HG03135 (cell line): ENCODE data around the gene PDLIM7.
A peak's percentile ranks its signal among the peaks of the same experiment; 100 is the strongest.

Experiments used
- ATAC-seq: cut with Tn5 transposase; IDR thresholded peaks from one replicate; pipeline ENCODE4 v1.9.1; 2021; ENCODE audit warnings: mild to moderate bottlenecking, moderate library complexity; ENCODE audit not compliant: unreplicated experiment

PDLIM7 gene

DNA sequence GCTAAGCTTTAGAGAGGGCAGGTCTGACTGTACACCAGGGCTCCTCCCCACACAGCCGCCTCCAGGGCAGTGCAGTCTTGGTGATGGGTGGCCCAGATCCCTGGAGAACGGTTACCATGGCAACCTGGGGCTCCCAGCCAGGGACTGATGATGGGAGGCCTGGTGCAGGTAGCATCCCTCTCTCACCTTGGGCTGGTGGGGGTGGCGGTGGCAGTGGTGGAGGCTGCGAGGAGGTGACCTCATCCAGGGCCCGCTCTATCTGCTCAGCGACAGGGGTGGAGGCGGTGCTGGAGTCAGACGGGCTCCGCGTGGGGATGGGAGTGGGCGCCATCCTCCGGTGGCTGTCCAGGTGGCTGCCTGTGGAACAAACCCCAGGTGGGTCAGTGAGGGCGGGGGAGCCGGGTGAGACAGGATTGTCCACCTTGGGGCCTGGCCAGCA, 38.5 kb downstream of the PDLIM7 start:
- ATAC-seq = no peak

DNA sequence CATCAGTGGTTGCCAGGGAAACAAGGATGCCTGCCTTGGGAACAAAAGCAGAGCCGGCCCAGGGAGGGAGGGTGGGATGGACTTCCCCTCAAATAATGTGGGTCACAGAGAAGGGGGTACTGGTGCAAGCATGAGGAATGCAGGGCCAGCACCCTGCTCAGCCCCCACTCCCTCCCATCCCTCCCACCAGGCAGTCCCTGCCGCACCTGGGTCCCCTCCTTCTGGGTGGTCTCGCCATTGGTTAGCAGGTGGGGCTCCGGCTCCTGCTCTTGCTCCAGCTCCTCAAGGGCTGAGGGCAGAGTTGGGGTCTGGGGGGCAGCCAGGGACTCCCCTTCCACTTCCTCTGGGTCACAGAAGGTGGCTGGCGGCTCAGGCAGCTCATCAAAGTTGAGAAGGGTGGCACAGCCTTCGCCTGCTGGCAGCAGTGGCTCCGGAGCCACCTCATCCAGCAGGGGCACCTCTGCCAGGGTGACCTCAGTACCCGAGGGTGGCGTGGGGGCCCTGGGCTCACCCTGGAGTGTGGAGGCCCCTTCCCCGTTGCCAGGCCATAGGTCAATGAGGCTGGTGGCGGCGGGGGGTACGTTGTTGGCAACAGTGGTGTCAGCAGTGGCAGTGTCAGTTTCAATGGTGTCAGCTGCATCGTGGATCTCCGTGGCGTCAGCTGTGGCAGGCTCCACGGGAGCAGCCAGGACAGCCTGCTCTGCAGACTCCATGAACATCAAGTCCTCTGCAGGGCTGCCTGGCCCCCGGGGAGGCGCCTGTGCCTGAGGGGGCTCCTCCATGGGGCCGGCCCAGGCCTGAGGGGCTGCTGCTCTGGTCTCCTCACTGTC, 39.3 kb downstream of the PDLIM7 start:
- ATAC-seq = no peak

DNA sequence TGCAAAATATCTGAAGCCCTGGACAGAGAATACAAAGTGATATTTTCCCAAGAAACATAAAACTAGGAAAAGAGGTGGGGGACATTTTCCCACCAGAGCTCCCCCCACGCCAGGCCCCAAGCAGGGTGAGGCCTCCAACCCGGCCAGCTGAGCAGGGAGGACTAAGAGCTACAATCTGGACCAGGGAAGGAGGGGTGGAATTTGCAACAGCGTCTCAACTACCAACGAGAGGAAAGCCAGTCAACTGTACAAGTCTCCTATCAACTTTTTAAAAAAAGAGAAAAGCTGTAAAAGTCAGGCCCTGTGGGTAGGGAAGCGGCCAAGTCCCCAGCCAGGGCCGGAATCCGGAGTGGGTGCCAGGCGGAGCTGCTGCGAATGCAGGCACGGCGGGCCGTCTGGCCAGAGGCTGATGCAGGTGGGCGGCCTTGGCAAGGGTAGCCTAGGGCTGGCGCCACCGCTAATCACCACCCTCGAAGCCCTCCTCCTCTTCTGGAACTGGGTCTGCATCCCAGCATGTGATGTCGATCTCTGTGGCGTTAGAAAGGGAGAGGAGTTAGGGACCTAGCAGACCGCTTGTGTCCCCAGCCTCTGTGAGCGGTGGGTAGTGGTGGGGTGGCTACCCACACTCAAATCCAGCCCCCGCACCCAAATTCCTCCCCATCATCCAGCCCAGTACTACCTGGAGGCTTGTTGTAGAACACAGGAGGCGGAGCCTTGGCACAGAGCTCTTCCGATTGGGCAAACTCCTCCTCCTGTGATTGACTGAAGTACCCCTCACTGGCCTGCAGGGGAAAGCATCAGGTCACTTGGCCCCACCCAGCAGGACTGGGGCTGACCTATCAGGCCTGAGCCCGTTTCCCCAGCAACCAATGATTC, 40.2 kb downstream of the PDLIM7 start:
- ATAC-seq = peak; percentile 47

DNA sequence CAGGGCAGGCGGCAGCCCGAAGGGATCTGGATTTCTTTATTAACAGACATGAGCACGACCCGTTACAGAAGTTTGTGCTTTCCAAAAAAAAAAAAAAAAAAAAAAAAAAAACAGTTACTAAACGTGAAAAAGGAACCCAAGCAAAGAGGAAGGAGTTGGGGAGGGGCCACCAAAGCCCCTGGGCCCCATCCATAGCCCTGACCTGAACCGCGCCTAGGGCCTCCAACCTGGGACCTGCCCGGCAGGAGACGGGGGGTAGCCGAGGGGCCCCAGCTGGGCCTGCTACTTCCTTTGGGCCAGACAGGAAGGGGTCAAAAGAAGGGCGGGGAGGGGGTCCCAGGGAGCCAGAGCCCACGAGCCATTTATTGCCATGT, 40.8 kb downstream of the PDLIM7 start:
- no peak for ATAC-seq

DNA sequence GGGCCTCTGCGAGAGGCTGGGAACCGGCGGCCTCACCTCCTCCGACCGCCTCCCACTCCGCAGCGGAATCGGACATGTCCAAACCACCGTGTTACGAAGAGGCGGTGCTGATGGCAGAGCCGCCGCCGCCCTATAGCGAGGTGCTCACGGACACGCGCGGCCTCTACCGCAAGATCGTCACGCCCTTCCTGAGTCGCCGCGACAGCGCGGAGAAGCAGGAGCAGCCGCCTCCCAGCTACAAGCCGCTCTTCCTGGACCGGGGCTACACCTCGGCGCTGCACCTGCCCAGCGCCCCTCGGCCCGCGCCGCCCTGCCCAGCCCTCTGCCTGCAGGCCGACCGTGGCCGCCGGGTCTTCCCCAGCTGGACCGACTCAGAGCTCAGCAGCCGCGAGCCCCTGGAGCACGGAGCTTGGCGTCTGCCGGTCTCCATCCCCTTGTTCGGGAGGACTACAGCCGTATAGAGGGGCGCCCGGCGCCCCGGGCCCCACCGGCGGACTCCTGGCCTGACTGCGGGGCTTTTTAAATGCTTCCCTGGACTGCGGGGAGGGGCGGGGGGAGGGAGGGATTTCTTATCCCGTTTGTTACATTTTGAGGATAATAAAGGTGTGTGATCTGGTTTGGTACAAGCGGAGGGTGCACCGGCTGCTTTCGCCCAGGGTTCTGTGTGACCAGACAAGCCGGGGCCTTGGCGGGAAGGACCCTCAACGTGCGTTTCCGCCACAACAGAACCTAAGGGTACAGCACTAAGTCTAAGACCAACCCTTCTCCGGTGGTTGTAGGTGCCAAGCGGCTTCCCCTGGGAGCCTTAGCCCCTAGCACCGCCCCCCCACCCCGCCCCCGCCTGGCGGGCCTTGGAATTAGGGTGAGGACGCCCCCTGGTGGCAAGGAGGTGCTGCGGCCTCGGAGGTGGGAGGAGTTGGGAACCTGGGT, 41.5 kb downstream of the PDLIM7 start:
- ATAC-seq = peak; percentile 21

DNA sequence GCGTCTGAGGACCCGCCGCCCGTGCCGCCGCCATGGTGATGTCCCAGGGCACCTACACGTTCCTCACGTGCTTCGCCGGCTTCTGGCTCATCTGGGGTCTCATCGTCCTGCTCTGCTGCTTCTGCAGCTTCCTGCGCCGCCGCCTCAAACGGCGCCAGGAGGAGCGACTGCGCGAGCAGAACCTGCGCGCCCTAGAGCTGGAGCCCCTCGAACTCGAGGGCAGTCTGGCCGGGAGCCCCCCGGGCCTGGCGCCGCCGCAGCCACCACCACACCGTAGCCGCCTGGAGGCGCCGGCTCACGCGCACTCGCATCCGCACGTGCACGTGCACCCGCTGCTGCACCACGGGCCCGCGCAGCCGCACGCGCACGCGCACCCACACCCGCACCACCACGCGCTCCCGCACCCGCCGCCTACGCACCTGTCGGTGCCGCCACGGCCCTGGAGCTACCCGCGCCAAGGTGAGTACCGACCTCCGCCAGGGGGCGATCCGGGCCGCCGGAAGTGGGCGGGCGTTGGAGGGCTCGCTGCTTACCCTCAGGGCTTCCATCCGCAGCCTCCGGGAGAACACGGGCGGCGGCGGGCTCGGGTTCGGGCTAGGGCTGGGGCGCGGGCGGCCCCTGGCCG, 42.3 kb downstream of the PDLIM7 start:
- ATAC-seq = peak; percentile 48

DNA sequence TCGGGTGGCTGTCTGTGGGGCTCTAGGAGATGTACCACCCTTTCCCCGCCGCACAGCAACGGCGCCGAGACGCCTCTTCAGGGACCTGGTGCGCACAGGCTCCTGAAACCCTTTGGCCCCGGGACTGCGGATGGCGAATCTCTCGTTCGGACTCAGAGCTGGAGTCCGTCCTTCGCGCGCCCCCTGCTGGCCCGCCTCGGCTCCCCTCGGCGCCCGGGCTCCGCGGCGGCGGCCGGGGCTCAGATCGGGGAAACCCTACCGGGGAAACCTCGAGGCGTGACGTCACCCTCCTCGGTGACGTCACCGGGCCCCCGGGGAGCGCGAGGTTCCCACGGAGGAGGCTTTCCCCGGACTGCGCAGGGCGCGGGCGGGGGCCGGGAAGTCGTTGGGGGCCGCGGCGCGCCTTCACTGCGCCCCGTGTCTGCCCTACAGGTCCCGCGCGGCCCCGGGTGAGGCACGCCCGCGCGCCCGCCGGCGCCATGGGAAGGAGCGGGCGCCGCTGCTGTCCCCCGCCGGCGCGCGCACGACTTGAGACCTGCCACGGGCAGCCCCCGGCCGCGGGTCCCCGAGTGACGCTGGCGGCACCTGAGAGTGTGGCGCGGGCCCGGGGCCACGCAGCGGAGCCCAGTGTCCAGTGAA, 42.9 kb downstream of the PDLIM7 start:
- ATAC-seq = peak; percentile 45

DNA sequence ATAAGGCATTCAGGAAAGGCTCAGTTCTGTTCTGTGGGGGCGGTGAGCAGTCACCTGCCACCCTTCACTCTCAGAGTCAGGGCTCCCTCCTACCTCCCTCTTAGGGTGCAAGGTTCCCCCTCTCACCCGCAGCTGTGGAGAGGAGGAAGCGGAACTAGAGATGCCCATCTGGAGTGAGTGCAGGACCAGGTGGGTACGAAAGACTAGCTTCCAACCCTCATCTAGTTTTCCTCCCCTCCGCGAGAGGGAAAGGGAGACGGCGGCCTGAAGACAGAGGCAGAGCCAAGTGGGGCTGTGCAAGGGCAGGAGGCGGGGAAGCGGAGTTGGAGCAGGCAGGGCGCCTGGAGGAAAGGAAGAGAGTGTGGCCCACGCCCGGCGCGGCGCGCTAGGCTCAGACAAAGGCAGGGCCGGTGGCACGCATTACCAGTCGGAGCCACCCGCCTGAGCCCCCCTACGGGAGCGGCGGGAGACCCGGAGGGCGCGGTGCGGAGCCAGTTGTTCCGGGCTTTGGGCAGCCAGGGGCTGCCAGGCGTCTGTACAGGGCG, 43.5 kb downstream of the PDLIM7 start:
- peak; percentile 3 for ATAC-seq

DNA sequence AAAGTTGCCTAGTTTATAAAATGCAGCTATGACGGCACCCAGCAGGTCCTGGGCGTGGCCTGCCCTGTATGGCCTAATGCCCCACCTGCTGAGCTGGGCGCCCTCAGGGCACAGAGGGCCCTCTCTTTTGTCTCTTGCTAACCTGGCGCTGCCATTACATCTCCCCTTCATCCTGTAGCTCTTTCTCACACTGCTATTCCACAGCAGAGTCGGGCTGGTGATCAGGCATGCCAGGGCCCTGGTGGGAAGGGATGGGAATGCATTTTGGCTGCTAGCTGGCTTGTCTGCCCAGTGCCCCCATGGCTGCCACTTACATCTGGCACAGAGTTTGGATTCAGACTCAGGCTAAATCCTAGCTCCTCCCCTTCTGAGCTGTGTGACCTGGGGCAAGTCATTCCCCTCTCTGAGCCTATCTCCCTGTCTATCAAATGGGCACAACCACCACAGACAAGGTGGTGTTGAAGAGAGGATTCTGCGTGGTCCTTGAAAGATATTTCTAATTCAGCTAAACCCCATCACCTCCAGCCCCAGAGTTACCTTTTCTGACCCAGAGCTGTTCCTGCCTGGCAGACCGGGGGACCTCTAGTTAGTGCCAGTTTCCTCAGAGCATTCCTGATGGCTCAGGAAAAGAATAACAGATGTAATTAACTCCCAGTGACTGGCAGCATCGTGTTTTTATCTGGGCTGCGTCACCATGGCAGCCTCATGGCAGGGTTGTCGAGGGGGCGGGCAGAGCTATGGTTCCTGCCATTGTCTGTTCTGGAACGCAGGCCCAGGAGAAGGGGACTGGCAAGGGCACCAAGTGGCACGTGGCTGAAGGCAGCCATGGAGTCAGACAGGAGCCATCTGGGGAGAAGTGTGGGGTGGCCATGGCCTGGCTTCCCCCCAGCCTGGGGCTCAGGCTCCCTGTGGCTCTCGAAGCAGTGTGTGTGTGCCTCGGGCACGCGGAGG, 44.4 kb downstream of the PDLIM7 start:
- ATAC-seq = no peak

DNA sequence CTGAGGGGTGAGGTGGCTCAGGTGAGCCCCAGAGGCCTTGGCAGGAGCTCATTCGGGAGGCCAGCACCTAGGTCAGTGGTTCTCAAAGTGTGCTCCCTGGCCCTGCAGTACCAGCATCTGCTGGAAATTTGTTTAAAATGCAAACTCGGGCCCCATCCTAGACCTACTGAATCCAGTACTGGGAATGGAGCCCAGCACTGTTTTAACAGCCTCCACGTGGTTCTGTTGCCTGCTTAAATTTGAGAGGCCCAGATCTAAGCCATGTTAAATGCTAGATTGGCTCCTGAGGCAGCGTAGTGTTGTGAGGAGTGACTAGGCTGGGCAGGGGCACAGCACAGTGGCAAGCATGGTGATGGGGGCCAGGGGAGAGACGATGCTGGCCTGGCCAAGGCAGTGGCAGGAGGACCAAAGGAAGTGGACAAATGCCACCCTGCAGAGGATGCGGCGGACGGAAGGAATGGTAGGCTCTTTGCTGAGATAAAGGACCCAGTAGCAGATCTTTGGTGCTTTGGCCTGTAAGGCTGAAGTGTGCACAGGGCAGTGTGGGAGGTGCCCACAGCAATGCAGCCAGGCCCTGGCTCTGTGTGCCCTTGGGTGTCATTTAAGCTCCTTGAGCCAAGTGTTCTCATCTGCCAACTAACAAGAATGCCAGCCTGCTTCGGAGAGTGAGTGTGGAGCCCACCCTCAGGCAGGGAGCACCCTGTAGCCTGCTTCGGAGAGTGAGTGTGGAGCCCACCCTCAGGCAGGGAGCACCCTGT, 46.6 kb downstream of the PDLIM7 start:
- no peak for ATAC-seq

DNA sequence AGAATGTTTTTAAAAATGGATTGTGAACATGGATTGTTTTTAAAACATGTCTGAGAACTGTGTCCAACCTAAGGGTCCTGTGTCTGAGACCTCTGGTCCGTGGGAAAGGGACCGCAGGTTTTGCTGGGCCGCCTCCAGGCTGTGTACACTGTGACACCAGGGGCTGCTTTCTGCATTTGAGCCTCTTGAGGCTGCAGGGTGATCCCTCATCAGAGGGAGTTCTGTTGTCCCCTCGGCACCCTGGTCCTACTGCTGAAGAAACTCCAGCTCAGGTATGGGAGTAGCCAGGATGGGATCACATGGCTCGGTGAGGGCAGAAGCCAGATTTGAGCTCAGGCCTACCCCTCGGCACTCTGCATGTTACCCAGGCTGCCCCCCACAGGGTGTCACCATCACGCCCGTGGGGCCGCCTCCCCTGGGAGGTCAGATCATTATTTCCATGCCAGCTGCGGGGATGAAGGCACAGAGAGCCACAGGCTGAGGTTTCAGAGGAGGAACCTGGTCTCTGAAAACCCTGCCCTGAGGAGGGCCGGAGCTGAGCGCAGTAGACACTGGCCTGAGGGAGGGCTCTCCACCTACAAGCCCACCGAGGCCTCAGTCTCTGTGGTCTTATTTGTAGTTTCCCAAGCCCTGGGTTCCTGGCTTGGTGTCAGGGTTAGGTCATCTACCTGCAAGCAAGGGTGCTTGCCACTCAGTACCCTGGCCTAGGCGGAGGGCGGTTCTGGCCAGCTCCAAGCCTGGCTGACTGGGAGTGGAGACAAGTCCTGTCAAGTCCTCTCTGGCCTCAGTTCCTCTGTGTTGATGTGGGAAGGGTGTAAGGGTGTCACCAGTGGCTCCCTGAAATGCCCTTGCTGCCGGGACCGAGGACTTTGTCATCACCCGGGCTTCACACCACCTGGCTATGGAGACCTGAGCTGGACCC, 48.0 kb downstream of the PDLIM7 start:
- ATAC-seq = no peak

DNA sequence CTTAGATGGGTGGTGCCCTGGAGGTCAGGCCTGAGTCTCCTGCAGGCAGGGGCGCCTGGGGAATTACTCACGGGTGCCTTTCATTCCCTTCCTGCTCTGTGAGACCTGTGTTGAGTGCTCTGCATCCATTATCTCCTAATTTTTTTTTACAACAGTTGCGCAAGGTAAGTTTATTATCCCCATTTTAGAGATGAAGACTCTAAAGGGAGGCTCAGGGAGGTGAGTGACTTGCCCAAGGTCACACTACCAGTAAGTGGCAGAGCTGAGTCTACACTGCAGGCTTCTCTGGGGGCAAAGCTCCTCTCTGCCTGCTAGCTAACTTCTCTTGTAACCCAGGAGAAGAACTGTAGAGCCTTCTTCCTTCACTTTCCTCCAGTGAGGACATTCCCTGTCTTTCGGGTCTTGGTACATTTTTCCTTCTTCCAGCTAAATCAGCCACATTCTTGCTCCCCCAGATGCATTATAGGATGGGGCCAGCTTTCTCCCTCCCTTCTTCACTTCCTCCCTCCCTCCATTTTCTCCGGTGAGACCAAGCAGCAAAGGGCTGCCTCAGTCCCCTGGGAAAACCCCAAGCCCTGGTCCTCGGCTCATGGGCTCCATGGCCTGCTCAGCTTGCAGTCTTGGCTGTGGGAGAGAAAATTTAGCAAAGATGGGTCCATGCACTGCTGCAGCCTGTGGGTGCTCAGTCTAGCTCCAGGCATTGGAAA, 49.0 kb downstream of the PDLIM7 start:
- ATAC-seq = no peak

DNA sequence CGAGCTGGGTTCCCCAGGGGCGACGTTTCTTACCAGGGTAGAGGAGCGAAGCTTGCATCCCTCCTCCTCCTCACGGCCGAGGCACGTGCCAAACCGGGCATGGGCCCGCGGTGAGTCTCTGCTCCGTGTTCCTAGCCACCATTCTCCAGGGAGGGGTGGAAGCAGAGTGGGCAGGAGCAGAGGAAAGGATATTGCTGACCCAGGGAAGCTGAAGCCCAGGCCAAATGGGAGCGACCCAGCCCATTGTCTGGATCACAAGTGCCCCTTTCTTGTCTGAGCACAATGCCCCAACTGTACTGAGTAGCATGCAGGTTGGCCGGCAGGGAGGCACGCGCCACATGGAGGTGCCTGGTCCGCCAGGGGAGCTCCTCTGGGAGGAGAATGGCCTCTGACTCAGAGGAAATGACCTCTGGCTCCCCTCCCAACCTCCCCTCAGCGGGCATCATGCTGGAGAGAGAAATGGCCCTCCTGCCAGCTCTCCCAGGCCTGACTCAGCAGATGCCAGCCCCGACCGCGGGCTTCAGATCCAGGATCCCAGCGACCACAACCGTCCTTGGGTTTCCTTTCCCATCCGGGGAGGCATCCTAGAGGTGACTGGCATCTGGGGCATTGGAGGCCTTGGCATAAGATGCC, 49.7 kb downstream of the PDLIM7 start:
- ATAC-seq = no peak

DNA sequence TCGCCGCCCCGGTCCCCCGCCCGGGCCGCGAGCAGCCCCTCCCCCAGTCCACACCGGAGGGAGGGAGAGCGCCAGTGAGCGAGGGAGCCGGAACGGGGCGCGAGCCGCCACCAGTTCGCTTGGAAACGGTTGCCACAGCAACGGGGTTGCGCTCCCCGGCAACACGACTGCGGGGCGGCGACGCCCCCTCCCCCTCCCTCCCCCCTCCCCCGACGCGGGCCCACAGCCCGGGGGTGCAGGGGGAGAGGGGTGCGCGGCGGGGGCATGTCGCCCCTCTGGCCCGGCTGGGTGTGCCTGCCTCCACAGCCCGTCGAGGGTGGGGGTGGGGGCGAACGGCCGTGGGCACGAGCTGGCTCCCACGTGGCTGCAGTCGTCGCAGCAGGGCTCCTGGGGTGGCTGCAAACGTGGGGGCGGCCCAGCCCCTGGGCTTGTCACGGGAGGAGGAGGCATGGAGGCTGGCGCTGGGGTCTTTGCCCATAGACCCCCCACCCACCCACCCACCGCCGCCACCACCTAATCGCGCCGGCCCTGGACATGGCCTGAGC, 50.3 kb downstream of the PDLIM7 start:
- peak; percentile 47 for ATAC-seq
